ENCODE measurements around the gene UBE3B.

UBE3B gene

GRCh38 chr12:109552971-109553370 lies 75.5 kb downstream of the UBE3B start:
- no peak for DNase-seq (ENCODE audit: low spot score)

- no peak for DNase-seq (ENCODE audit: low spot score)
Observed at GRCh38 chr12:109553483-109553882, 76.0 kb downstream of the UBE3B start.

- no peak for DNase-seq (ENCODE audit: low spot score)
Observed at GRCh38 chr12:109553906-109554500, 76.6 kb downstream of the UBE3B start.

GRCh38 chr12:109554761-109555160 lies 77.3 kb downstream of the UBE3B start:
- no peak for DNase-seq (ENCODE audit: low spot score)

- no peak for DNase-seq (ENCODE audit: low spot score)
Observed at GRCh38 chr12:109555431-109556315, 78.2 kb downstream of the UBE3B start.

- no peak for DNase-seq (ENCODE audit: low spot score)
Observed at GRCh38 chr12:109557200-109557599, 79.8 kb downstream of the UBE3B start.

GRCh38 chr12:109557805-109558204 lies 80.4 kb downstream of the UBE3B start:
- no peak for DNase-seq (ENCODE audit: low spot score)

GRCh38 chr12:109558374-109559199 lies 81.2 kb downstream of the UBE3B start:
- DNase-seq (ENCODE audit: low spot score) = no peak

- DNase-seq (ENCODE audit: low spot score) = no peak
Observed at GRCh38 chr12:109559200-109559505, 81.7 kb downstream of the UBE3B start.

GRCh38 chr12:109559601-109560000 lies 82.2 kb downstream of the UBE3B start:
- DNase-seq (ENCODE audit: low spot score) = no peak

GRCh38 chr12:109560867-109561710 lies 83.7 kb downstream of the UBE3B start:
- DNase-seq (ENCODE audit: low spot score) = no peak

GRCh38 chr12:109561711-109562030 lies 84.2 kb downstream of the UBE3B start:
- DNase-seq (ENCODE audit: low spot score) = no peak

- DNase-seq (ENCODE audit: low spot score) = no peak
Observed at GRCh38 chr12:109562871-109563270, 85.4 kb downstream of the UBE3B start.

- no peak for DNase-seq (ENCODE audit: low spot score)
Observed at GRCh38 chr12:109563291-109564284, 86.2 kb downstream of the UBE3B start.

GRCh38 chr12:109566424-109566823 lies 89.0 kb downstream of the UBE3B start:
- no peak for DNase-seq (ENCODE audit: low spot score)

GRCh38 chr12:109567296-109567695 lies 89.9 kb downstream of the UBE3B start:
- DNase-seq (ENCODE audit: low spot score) = no peak

- no peak for DNase-seq (ENCODE audit: low spot score)
Observed at GRCh38 chr12:109567967-109568366, 90.5 kb downstream of the UBE3B start.

GRCh38 chr12:109568486-109568885 lies 91.1 kb downstream of the UBE3B start:
- DNase-seq (ENCODE audit: low spot score) = no peak

GRCh38 chr12:109571773-109572505 lies 94.5 kb downstream of the UBE3B start:
- no peak for DNase-seq (ENCODE audit: low spot score)

- no peak for DNase-seq (ENCODE audit: low spot score)
Observed at GRCh38 chr12:109572506-109572845, 95.0 kb downstream of the UBE3B start.
